Fibroblast of skin of back (primary cell): ENCODE measurements around the gene VRTN. TPM values are rescaled to one million over a fixed set of nuclear protein-coding genes. Genes with fewer than 3 reads are reported as not detected.
"Not testable (repeated sequence)": the region's sequence is repeated elsewhere in the genome, so short reads cannot be mapped to it uniquely, and the experiment has no call there.

Experiments
- DNase-seq: peaks from one replicate; pipeline ENCODE4 v3.0.0-alpha.2; 2013
- polyA plus RNA-seq, 2 experiments: library from polyadenylated mRNA; unstranded; fragments of 120-200 nt; gene quantifications; one replicate each; pipeline ENCODE4 v1.2.1, GENCODE V29; 2013; ENCODE audit not compliant: insufficient read length in 2 of 2

The VRTN gene, protein sequence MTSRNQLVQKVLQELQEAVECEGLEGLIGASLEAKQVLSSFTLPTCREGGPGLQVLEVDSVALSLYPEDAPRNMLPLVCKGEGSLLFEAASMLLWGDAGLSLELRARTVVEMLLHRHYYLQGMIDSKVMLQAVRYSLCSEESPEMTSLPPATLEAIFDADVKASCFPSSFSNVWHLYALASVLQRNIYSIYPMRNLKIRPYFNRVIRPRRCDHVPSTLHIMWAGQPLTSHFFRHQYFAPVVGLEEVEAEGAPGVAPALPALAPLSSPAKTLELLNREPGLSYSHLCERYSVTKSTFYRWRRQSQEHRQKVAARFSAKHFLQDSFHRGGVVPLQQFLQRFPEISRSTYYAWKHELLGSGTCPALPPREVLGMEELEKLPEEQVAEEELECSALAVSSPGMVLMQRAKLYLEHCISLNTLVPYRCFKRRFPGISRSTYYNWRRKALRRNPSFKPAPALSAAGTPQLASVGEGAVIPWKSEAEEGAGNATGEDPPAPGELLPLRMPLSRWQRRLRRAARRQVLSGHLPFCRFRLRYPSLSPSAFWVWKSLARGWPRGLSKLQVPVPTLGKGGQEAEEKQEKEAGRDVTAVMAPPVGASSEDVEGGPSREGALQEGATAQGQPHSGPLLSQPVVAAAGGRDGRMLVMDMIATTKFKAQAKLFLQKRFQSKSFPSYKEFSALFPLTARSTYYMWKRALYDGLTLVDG
- not detected for polyA plus RNA-seq (2013, experiment 1 of 2; ENCODE audit: insufficient read length)
- not detected for polyA plus RNA-seq (2013, experiment 2 of 2; ENCODE audit: insufficient read length)

GRCh38 chr14:74348241-74348734, at the start of gene VRTN:
TSS of gene VRTN (plus strand) at chr14:74348471. CDS start at chr14:74356784, 8,313 bp downstream.
- no peak for DNase-seq

DNA sequence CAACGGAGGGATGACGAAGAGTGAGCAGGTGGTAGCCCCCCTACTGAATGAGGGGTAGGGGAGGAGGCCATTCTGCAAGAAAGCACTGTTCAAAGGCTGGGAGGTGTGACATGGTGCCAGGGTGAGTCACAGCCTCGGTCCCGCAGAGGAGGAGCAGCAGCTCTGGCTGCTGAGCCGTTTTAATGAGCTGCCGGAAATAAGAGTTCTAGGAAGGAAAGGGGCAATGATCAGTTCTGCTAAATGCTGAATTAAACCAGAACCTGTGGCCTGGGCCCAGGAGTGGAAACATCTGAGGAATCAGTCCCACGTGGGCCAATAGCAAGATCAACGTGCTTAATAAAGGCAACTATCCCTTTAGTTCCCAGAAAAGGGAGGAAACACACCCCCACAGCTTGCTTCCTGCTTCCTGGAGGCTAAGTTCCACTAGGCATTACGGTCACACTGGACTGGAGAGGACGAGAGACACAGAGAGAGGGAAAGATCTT, 49.2 kb upstream of the VRTN start:
- no peak for DNase-seq

DNA sequence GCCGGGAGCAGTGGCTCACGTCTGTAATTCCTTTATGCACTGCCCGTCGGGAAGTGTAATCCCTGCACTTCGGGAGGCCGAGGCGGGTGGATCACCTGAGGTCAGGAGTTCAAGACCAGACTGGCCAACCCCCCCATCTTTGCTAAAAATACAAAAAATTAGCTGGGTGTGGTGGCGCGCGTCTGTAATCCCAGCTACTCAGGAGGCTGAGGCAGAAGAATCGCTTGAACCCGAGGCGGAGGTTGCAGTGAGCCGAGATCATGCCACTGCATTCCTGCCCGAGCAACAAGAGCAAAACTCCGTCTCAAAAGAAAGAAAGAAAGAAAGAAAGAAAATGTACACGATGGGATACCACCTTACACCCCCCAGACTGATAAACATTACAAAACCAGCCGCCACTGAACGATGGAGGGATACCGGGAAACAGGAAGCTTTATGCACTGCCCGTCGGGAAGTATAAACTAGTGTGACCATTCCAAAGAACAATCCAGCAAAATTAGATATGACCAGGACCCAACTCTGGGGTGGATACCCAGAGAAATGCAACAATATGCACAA, 46.6 kb upstream of the VRTN start:
- DNase-seq = no peak

GRCh38 chr14:74302152-74302628, 46.1 kb upstream of the VRTN start:
- DNase-seq = peak; percentile 53

- DNase-seq = peak; percentile 94
These were observed 45.4 kb upstream of the VRTN start, which contains the start of gene ABCD4 for GRCh38 chr14:74302634-74303569. TSS of gene ABCD4 (minus strand) at chr14:74302934. CDS start at chr14:74302912, 22 bp downstream.

GRCh38 chr14:74308695-74309094, 39.6 kb upstream of the VRTN start:
- no peak for DNase-seq

- no peak for DNase-seq
These were observed 38.9 kb upstream of the VRTN start for GRCh38 chr14:74309125-74310022.

DNA sequence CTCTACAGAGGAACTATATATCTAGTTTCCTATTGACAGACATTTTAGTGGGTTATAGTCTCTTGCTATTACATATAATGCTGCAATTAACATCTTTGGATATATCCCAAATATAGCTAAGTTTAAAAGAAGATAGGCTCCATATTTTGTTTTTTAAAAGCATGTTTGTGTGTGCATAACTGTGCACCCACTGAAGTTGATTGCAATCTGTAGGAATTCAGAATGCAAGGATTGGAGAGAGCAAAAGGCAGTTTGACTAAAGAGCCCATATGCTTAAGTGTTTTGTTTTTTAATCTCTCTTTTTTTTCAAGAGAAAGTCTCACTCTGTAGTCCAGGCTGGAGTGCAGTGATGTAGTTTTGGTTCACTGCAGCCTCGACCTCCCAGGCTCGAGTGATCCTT, 36.1 kb upstream of the VRTN start:
- DNase-seq = no peak

DNA sequence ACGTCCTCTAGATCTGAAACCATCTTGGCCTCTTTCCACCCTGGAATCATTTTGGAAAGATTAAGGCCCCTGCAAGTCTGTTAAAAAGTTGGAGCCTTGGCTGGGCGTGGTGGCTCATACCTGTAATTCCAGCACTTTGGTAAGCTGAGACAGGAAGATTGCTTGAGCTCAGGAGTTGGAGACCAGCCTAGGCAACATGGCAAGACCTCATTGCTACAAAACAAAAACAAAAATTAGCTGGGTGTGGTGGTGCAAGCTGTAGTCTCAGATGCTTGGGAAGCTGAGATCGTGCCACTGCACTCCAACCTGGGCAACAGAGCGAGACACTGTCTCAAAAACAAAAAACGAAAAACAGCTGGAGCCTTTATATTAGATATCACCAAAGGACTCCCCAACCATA, 34.7 kb upstream of the VRTN start:
- no peak for DNase-seq

- no peak for DNase-seq
These were observed 33.7 kb upstream of the VRTN start for GRCh38 chr14:74314576-74314975.

DNA sequence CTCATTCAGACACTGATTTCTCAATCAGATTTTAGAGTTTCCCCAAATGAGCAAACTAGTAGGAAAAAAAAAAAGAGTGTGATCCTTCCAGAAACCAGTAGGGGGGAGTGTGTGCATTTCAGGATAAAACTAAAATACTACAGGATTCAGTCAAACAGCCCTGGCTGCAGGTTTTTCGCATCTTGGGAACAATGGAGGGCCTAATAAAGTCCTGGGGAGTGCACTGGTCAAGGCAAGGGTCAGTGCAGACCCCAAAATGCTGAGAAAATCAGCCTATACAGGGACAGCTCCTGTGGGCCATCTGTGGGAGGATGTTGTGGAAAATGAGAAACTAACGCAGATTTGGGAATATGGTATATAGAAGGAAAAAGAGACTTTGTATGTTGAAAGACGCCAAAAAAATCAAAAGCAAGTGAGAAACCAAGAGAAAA, 23.3 kb upstream of the VRTN start:
- peak; percentile 36 for DNase-seq

GRCh38 chr14:74325446-74325845, 22.8 kb upstream of the VRTN start:
- no peak for DNase-seq

GRCh38 chr14:74326369-74327152, 21.7 kb upstream of the VRTN start:
- DNase-seq = no peak

- not testable (repeated sequence) for DNase-seq
These were observed 18.2 kb upstream of the VRTN start for GRCh38 chr14:74329950-74330552.

GRCh38 chr14:74333909-74334308, 14.4 kb upstream of the VRTN start:
- peak; percentile 70 for DNase-seq

DNA sequence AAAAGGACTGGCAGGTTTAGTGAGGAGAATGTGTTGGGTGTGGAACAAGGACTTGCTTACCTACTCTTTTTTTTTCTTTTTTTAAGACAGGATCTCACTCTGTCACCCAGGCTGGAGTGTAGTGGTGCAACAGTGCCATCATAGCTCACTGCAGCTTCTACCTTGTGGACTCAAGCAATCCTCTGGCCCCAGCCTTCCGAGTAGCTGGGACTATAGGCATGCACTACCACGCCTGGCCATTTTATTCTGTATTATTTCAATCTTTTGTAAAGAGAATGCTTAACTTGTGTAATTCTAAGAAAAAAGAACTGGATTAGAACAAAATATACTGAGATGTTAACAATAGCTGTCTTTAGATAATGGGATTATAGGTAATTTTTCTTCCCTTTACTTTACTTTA, 1.9 kb upstream of the VRTN start:
- no peak for DNase-seq

GRCh38 chr14:74347097-74347794, 1.0 kb upstream of the VRTN start:
- DNase-seq = no peak

GRCh38 chr14:74347795-74348100, 523 bp upstream of the VRTN start:
- no peak for DNase-seq
